Measurements from ENCODE around the gene GPT2. TPM values are rescaled to one million over a fixed set of nuclear protein-coding genes. Genes with fewer than 3 reads are reported as not detected.

The GPT2 gene
- total RNA-seq, 1 experiment from 2014 or later: 68.8 TPM

DNA sequence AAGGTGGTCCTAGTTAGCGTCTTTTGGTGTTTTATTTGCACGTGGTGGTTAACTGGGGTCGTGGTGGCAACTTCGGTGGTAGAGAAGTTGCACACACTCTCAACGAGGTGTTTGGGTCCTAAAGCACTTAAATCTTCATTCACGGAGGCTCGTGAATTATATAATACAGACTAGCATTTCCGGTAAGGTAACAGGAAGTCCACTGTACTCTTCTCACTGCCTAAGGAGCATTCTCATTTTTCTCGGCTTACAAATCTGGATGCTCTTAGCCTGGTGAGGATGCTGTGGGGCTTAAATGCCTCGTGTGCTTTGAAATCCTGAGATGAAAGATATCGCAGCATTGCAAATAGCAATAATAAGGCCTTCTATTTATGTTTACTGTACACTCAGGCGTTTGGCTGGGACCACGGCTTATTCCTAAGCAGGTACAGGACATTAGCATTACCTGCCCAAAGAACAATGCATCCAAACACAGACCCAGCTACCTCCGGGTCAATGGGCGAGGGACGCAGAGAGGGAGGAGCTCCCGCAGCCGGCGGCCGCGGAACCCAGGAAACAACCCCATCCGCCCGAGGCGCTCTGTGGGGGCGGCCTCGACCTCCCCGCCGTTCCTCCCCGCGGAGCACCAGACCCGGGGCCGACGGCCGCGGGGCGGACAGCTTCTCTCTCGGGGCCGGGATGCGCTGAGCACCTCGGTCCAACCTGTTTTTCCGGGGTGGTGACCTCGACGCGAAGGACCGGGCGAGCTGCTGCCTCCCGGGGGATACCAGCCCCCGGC is 88.5 kb downstream of the GPT2 start:
- Histone ChIP-seq H2BK20ac (ENCODE audit: low read depth, low read length, poor library complexity, severe bottlenecking) (no peak overlapping the region), H3K23ac (ENCODE audit: insufficient read length, low read depth, low read length) (no peak overlapping the region), H3K79me1 (ENCODE audit: insufficient read depth, low read depth, low read length, poor library complexity, severe bottlenecking) (no peaks in the 10 kb centered on the region), H3K4ac (ENCODE audit: low read depth, low read length) (no peak overlapping the region), H4K20me1 (ENCODE audit: control insufficient read depth, insufficient read depth, insufficient read length) (no peaks in the 10 kb centered on the region), H4K8ac (replicated peaks; ENCODE audit: insufficient read length, low read depth, low read length) (no peak overlapping the region), H4K91ac (ENCODE audit: insufficient read length, low read depth, low read length) (no peak overlapping the region), H2BK15ac (ENCODE audit: low read depth, low read length) (no peak overlapping the region), H3K4me2 (ENCODE audit: insufficient read depth, insufficient read length, low read length) (peak overlapping the region; percentile 97), H3K27ac (ENCODE audit: insufficient read length, low read depth, low read length) (no peak overlapping the region), H3K4me1 (ENCODE audit: insufficient read depth, low read length) (peaks cover 2% of the 10 kb centered on the region), H3K9me3 (ENCODE audit: control insufficient read depth, low read depth, low read length) (no peaks in the 10 kb centered on the region), H2BK12ac (ENCODE audit: insufficient read length, low read depth, low read length) (no peak overlapping the region), H2AFZ (ENCODE audit: low read length) (no peak overlapping the region), H3T11ph (ENCODE audit: low read length) (no peak overlapping the region), H3K23me2 (ENCODE audit: insufficient read length, low read depth, low read length, poor library complexity, severe bottlenecking) (peaks cover 8% of the 10 kb centered on the region), H3K27me3 (ENCODE audit: insufficient read depth, low read length) (no peaks in the 10 kb centered on the region), H3K56ac (ENCODE audit: insufficient read length, low read depth, low read length) (no peak overlapping the region), H2BK5ac (ENCODE audit: insufficient read length, low read length) (no peak overlapping the region), H3K9ac (ENCODE audit: extremely low read depth, insufficient read length, low read length) (peak overlapping the region; percentile 85), H3K14ac (ENCODE audit: insufficient read depth, low read length) (peak overlapping the region; percentile 55), H3K18ac (ENCODE audit: insufficient read length, low read depth, low read length) (peak overlapping the region; percentile 47), H3K79me2 (ENCODE audit: insufficient read depth, low read length) (peaks cover 15% of the 10 kb centered on the region; the same call in 1 of the 2 replicates), H4K5ac (ENCODE audit: insufficient read length, low read depth, low read length) (peak overlapping the region; percentile 15), H2BK120ac (ENCODE audit: low read depth, low read length, poor library complexity, severe bottlenecking) (no peak overlapping the region), H2AK5ac (ENCODE audit: insufficient read length, low read length) (no peak overlapping the region)
- Mint-ChIP-seq H3K9me3 (no peaks in the 10 kb centered on the region; a peak in 1 of 5 replicates), H3K4me3 (peak overlapping the region; percentile 87 to 91), H3K4me1 (peaks cover 38 to 43% of the 10 kb centered on the region in 2 experiments), H3K27ac (peak overlapping the region; percentile 90 to 96 (median 96); a peak in 6 of 7 replicates), H3K36me3 (ENCODE audit: insufficient read depth in 1 of 3, low read depth in 3 of 3) (peaks cover 32 to 46% (median 41%) of the 10 kb centered on the region in 3 experiments), H3K27me3 (ENCODE audit: low read depth) (no peaks in the 10 kb centered on the region)
- peak; percentile 39 for DNase-seq
- TF ChIP-seq, protein P1, sequence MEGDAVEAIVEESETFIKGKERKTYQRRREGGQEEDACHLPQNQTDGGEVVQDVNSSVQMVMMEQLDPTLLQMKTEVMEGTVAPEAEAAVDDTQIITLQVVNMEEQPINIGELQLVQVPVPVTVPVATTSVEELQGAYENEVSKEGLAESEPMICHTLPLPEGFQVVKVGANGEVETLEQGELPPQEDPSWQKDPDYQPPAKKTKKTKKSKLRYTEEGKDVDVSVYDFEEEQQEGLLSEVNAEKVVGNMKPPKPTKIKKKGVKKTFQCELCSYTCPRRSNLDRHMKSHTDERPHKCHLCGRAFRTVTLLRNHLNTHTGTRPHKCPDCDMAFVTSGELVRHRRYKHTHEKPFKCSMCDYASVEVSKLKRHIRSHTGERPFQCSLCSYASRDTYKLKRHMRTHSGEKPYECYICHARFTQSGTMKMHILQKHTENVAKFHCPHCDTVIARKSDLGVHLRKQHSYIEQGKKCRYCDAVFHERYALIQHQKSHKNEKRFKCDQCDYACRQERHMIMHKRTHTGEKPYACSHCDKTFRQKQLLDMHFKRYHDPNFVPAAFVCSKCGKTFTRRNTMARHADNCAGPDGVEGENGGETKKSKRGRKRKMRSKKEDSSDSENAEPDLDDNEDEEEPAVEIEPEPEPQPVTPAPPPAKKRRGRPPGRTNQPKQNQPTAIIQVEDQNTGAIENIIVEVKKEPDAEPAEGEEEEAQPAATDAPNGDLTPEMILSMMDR (conservative IDR thresholded peaks at IDR 0.05): no peak
- WGBS (ENCODE audit: extremely low coverage, insufficient read length, low lambda C conversion rate): no CpG with 5 or more reads among the region's 48 CpGs
